HG02981 (cell line): Measurements from ENCODE around the gene GALNT18.

Experiments
- ATAC-seq: cut with Tn5 transposase; IDR thresholded peaks from one replicate; pipeline ENCODE4 v1.9.1; 2021; ENCODE audit warnings: mild to moderate bottlenecking, moderate library complexity; ENCODE audit not compliant: unreplicated experiment

The GALNT18 gene

DNA sequence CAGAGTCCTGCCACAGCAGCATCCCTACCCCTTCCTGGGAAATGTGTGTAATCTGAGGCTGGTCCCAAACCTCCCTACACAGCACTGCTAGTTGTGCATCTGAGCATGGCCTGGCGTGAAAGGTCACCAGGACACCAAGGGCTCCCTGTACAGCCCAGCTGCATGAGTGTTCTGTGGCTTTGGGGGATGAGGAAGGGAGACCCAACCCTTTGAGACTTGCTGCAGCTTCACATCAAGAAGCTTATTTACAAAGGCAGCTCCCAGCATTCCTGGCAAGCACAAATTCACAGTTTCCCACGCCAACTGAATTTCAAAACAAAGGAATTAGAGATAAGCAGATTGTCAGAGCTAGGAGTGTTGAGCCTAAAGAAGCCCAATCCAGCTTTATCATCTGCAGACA, 301.0 kb downstream of the GALNT18 start:
- ATAC-seq = no peak

GRCh38 chr11:11318961-11319360, 302.8 kb downstream of the GALNT18 start:
- ATAC-seq = no peak

DNA sequence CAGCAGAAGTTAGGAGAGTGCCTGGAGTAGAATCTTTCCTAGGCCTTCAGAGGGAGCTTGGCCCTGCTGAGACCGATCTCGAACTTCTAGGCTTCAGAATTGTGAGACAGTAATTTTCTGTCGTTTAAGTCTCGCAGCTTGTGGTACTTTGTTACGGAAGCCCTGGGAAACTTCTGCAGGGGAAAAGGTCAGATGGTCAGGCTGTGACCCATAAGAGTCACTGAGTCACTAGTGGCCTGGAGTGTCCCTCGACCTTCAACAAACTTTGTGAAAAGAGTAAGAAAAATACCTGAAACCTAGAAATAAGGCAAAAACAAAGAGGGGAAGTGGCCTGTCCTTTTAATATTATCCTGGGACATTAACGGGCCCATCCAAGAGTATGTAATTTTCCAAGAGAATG, 303.3 kb downstream of the GALNT18 start:
- ATAC-seq = no peak

DNA sequence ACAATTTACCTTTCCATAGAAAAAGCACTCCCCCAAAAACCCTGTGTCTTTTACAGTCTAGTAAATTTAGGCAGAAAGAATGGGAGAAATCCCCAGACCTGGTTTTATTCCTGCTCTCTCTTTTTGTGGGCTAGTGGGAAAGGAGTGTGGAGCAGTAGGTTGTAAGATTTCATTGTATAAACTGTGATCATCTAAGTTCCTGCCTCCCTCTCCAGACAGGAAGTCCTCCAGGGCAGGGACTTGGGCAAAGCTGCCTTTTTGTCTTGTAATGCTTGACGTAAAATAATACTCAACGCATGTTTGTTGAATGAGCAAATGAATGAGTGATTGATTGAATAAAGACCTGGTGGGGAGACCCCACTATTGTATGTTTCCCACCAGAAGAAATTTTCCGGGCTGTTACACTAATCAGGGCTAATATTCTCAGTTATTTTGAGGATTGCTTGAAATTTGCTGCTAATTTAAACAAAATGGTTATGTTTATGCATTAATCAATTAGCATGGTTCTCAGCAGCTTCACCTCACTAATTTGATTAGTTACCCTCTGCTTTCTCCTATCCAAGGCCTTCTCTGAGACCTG, 305.1 kb downstream of the GALNT18 start:
- ATAC-seq = no peak

GRCh38 chr11:11313902-11314692, 307.7 kb downstream of the GALNT18 start:
- ATAC-seq = no peak

GRCh38 chr11:11313426-11313825, 308.4 kb downstream of the GALNT18 start:
- no peak for ATAC-seq

DNA sequence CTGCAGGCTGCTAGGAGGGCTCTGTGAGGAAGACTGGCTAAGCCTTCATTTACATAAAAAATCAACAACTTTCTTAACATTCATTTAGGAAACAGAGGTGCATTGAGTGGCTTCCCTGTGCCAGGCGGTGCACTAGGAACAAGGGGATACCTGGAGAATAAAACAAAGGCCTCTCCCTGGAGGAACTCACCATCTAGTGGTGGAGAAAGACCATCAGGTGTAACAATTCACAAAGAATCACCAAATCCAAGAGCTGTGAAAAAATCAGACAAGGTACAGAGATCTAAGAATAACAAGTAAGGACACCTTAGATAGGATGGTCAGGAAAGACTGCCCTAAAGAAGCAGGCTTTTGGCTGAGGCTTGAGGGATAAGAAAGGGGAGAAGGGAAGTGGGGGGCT, 309.1 kb downstream of the GALNT18 start:
- no peak for ATAC-seq

- no peak for ATAC-seq
These were observed 310.6 kb downstream of the GALNT18 start for GRCh38 chr11:11311169-11311568.

- ATAC-seq = no peak
These were observed 311.9 kb downstream of the GALNT18 start for GRCh38 chr11:11309906-11310305.

DNA sequence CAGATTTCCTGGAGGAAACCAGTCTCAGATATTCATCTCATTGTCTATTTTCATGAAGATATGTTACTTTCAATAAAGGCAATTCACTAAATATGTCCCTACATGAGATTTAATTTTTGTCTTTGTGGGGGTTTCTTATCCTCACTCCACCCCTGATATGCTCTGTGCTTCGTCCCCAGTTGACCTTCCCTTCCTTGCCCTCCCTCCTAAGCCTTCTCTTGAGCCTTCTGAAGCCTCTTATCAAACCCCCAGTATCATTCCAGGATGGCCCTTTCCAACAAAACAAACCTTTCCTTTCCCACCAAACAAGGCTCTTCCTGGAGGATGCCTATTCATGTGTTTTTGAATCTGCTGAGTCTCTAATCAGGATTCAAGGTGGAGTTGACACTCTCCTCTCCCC, 313.6 kb downstream of the GALNT18 start:
- ATAC-seq = no peak

DNA sequence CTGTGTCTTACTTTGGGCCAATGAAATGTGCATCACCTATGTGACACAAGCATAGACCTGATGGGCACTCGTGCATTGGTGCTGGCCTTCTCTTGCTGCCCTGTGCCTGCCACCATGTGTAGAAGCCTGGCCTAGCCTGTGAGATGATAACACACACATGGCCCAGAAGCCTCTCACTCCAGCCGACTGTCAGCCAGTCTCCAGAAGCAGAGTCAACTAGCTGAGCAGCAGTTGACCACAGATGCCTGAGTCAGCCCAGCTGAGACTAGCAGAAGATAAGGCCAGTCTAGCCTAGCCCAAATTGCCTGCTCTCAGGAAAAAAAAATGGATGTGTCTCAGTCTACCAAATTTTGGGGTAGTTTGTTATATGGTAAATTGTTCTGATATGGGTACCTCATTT, 314.9 kb downstream of the GALNT18 start:
- no peak for ATAC-seq

GRCh38 chr11:11304550-11304949, 317.3 kb downstream of the GALNT18 start:
- ATAC-seq = no peak

DNA sequence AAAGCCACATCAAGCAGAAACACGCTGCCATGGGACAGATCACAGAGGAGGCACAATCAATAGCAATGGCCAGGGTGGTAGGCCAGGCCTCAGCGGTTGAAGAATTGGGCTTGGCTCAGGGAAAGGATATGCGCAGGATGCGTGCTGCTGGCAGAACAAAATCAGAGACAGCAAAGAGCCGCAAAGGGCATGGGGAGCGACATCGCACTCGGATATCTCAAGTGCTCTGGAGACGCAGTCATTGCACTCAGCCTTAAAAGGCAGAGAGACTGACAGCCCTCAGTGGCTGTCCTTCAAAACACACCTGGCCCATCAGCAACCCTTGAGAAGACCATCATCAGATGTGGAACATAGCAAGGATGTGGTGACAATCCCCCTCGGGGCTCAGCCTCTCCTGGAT, 319.2 kb downstream of the GALNT18 start:
- no peak for ATAC-seq

DNA sequence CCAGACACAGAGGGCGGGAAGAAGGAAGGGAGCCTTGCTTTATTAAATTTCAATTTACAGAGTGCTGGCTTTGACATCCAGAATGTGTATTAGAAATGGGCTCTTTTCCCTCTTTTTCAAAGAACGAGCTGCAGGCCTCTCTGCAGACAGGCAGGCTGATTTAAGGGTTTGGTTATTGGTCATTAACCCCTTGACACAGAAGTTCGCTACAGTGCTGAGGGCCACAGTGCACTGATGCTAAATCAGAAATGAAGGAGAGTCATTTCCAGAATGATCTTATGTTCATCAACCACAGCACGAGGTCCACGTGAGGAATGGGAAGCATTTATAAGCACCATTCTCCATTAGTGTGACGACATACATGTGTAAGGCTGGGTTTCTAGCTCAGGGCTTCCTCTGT, 320.6 kb downstream of the GALNT18 start:
- no peak for ATAC-seq

DNA sequence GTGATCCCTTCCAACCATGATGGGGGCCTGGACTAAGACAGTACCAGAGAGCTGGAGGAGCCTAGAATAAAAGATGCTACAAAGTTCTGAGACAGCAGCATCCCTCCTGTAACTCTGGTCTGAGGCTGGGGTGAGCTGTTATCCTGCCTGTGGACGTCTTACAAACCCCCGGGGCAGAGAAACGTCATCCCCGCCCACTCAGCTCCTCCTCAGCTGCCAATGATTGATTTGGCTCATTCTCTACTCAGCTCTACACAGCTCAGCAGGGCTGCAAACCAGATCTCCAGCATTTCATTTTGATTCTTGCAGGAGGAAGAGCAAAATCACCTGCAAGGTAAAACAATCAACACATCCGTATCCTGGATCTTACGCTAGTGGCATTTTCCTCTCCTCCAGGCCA, 324.2 kb downstream of the GALNT18 start:
- ATAC-seq = no peak

- ATAC-seq = no peak
These were observed 325.4 kb downstream of the GALNT18 start for GRCh38 chr11:11296434-11296833.

- ATAC-seq = no peak
These were observed 327.3 kb downstream of the GALNT18 start for GRCh38 chr11:11294551-11294855.

GRCh38 chr11:11293798-11294550, 327.8 kb downstream of the GALNT18 start:
- ATAC-seq = no peak

DNA sequence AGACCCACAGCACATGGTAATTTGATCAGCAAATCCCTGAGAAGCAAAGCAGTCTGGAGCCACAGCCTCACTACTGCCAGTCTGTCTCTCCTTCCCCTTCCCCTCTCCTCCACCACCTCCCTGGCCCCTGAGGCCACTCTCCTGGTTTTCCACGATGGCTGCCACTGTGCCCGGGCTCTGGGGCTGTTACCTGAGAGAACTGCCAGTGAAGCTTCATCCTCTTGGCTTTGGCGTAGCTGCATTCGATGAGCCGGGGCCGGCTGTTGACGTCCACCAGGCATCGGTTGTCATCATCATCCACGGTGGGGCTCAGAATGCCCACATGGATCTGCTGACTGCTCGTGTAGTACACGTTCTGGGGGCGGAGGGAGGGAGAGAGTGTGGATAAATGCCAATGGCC, 329.0 kb downstream of the GALNT18 start:
- ATAC-seq = no peak

GRCh38 chr11:11291041-11292015, 330.5 kb downstream of the GALNT18 start:
- no peak for ATAC-seq

- no peak for ATAC-seq
These were observed 331.5 kb downstream of the GALNT18 start for GRCh38 chr11:11290354-11290753.
